ENCODE results near the gene SPATA13.

- TF ChIP-seq POLR2A (IDR thresholded peaks at IDR 0.05; ENCODE audit: low read length) (no peak), GATA1 (IDR thresholded peaks at IDR 0.05; ENCODE audit: low read depth, low read length) (no peak)
Observed at GRCh38 chr13:24355103-24355502, 194.6 kb downstream of the SPATA13 start.

Measured in erythroblast (primary cell).